GM21529 (cell line): Measurements from ENCODE around the gene MTR.

Source experiments
- ATAC-seq: cut with Tn5 transposase; IDR thresholded peaks from one replicate; pipeline ENCODE4 v1.9.1; 2021; ENCODE audit not compliant: unreplicated experiment

The MTR gene

DNA sequence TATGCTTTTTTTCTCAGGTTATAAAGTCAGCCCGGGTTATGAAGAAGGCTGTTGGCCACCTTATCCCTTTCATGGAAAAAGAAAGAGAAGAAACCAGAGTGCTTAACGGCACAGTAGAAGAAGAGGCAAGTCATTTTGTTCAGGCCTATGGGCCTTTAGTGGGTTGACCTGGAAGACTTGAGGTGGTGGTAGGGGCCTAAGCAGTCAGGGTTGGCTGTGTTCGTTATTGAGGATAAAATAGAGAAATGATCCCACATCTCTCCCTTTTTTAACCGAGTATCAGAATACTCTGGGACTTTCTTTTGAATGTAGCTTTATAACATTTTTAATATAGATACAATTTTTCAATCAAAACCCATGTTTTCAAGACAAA, 67.1 kb downstream of the MTR start:
- ATAC-seq: no peak

DNA sequence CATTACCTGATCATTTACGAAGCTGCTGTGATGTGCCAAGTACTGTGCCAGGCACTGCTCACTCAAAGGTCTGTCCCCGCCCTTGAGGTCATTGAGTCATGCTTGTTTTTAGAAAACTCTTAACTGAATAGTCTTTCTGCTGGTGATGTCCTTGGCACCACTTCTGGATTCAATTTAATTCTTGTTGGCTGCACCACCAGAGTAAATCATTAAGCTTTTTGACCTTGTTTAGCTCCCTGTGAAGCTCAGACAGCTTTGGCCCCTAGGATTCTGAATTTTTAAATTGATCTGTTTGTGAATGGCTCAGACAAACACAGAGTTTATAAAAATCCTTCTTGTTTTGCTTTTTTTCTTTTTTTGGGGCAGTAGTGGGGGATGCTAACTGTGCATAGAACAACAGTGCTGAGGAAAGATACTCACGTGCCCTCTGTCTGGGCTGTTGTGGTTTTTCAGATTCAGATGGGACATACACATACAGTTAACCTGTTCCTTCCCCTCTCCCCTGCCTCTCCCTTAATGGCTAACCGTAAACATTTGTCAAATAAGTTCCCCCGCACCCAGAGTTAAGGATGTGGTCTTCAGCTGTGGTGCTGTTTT, 67.6 kb downstream of the MTR start:
- no peak for ATAC-seq

DNA sequence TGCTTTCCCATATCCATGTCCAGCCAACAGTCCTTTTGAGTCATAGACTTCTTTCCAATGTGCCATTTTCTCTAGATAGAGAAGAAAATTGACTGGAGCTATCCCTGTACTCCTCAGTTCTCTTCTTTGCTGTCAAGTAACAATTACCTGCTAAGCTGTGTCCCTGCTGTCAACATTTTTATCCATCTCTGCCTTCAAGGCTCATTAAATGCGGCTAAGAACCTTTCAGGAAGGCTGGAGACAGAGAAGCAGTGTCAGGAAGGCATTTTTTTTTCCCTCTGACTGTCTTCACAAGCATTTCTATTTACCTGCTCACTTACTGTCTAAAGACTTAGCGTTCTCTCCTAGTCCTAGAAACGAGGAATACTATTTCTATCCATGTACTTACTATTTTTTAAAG, 69.1 kb downstream of the MTR start:
- no peak for ATAC-seq

DNA sequence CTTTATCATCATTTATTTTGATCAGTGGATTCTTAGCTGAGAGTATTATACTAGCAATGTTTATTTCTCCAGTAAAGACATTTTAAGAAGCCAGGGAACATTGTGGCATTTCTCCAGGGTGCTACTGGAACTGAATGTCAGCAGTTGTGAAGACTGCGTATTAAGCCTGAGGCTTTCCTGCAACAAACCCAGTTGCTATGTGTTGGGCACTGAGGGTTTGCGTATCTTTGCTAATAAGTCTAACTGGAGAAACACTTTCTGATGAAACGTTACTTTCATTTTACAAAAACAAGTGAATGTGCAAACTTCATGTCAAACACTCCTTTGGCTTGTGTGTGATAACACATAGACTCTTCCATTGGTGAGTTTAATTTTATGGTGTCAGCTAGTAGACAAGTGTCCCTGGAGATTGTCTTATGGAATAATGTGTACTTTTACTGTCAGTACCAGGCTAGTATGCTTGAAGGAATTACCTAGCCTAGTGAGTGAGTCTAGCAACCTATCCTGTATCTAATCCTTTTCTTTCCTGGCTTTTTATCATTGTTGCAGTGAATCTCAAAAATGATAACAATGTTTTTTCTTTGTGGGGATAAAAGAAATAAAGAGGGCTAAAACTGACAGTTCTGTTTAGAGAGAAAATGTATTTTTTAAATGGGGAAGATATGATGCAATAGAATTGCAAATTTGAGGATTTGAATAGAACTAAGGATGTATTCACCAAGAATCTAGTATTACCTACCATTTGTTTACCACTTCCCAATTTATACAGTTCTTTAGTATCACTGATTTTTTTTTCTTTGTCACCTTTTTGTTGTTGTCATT, 70.1 kb downstream of the MTR start:
- no peak for ATAC-seq

DNA sequence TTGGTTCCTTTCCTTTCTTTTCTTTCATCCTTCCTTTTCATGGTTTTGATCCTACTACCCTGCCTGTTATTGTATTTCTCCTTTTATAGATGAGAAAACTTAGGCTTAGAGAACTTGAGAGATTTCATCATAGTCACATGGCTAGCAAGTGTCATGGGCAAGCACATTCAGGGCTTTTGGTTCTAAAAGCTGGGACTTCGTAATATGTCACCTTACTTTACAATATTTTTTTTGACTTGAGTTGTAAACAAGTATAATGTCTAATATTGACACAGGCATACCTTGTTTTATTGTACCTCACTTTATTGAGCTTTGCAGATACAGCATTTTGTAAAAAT, 70.7 kb downstream of the MTR start:
- ATAC-seq: no peak

DNA sequence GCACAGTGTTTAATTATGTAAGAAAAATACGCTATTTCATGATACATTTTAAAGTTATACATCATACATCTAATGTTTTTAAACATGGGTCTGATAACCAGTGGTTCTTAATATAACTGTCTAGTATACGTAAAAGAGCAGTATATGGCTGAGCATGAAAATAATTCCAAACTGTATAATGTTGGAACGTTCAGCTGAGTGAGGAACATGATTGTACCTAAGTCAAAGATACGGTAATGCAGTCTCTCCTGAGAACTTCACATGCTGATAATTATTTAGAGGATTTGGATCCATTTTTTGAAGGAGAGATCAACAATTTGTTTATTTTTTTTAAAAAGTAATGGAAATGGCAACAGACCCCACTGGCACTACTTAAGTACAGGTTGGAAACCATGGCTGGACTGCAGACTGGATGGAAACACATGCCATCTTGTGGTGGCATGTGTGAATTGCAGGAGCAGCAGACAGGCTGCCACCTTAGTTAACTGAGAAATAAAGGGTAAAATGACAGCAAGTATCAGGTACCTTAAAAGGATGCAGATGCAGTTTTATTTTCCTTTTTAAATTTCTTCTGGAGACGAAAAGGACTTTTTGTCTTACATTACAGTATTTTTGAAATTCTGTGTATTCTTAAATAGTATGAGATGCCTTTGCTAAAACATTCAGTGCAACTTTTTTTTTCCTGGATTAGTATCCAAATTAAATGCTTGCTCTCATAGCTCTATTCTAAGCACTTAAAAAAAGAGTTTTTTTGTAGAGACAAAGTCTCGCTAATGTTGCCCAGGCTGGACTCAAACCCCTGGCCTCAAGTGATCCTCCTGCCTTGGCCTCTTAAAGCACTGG, 73.8 kb downstream of the MTR start:
- ATAC-seq: peak; percentile 89

DNA sequence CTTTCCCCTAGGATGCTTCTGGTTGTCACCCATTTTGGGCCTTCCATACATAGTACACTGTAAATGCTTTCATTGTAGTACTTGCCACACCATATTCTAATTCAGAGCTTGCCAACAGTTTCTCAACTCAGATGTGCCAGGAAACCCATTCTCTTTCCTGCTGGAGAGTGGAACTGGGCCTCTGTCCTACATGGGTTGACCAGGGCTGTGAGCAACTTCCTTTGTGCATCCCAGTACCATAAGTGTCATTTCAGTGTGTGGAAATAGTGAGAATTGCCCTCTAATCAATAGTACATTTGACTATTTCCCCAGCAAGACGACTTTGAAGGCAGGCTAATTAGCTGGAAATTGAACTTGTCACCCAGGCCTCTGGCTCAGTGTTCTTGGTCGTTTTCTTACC, 74.8 kb downstream of the MTR start:
- ATAC-seq: no peak

DNA sequence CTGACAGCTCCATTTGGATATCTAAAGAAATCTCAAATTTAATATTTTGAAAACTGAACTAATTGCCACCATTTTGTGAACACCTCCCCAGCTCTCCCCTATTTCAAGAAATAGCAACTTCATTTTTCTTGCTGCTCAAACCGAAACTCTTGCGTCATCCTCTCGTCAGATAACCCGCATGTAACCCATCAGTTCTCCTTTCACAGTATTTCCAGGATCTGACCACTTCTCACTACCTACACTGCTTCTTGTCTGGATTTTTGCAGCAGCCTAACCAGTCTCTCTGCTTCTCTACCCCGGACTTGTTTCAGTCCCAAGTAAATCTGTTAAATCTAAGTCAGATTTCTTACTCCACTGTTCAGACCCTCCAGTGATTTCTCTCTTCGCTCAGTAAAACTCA, 75.6 kb downstream of the MTR start:
- ATAC-seq: no peak

DNA sequence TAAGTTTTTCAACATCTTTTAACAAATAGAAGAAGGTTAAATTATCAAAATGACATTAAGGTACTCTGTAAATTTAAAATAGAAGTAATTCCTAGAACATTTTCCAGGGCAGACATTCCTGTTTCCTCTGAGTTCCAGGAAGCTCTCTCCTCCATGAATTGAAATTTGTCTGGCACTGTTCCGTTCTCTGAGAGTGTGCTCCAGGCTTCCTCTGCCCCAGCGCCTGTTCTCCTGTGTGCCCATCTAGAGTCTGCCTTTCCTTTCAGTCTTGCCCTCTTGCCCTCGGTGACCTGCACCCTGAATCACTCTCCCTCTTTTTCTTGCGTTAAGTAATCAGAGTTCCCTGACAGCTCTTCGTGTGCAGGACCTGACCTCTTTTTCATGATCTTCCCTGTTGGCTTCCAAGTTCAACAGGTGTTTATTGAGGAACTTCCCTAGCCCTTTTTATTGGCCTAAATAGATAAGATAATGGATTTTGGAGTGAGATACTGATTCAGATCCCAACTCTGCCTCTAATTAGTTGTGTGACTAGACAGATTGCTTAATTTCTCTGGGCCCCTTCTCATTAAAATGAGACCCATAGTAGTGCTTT, 77.1 kb downstream of the MTR start:
- ATAC-seq: no peak

DNA sequence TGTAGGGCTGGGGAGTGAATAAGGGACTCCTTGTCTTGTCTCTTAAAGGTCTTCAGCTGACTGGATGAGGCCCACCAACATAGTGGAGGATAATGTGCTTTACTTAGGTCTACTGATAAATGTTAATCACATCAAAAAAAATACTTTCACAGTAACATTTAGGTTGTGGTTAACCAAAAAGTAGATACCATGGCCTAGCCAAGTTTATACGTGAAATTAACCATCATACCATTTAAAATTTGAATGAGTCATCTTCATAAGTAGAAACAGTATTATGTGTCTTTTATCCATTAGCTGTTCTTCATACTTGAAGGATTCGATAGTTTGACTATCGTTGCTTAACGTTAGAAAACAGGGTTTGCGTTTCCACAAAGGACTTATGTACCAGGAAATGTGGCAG, 80.9 kb downstream of the MTR start:
- no peak for ATAC-seq

DNA sequence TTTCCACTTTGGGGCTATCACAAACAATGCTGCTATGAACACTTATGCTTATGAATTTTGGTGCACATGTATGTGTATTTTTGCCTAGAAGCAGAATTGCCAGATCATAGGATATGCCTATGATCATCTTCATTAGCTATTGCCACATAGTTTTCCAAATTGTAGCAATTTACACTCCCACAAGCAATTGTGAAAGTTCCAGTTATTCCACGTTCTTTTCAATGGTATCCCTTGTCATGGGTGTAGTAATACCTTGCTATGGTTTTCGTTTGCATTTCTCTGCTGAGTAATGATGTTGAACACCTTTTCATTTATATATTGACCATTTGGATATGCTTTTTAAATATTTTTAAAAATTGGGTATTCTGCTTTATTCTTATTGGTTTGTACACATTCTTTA, 82.6 kb downstream of the MTR start:
- no peak for ATAC-seq

DNA sequence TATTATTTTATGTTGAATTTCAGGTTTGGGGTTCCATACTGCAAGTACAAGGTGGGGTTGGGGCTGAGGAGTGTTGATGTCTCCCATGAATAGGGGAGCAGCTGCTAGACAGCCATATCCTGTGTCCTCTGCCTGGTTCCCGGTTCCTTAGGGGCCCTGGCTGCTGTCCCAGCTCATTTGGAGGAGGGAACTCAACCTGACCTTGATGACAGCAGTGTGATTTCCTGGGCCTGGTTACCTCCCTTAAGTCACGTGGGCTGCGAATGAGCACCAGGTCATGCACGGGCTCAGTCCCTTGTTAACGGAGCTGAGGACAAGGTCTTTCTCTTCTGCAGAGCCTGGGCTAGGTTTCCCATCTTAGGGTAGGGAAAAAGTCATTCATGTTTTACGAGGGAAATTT, 85.1 kb downstream of the MTR start:
- no peak for ATAC-seq

DNA sequence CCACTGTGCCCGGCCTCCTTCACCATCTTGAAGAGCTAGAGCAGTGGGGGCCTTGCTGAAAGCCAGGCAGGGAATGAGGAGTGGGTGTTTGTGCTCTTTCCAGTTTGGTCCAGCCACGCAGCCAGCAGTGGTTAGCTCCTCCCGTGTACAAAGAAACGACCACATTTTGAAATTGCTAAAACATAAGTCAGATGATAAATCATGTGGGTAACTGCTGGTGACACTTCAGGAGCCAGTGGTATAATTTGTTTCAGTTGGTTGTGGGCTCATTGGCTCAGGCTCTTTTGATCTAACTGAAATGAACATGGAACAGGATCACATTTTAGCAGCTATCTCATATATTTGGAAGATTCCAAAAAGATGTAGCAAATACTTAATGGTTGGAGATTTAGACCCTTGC, 87.6 kb downstream of the MTR start:
- ATAC-seq: no peak

DNA sequence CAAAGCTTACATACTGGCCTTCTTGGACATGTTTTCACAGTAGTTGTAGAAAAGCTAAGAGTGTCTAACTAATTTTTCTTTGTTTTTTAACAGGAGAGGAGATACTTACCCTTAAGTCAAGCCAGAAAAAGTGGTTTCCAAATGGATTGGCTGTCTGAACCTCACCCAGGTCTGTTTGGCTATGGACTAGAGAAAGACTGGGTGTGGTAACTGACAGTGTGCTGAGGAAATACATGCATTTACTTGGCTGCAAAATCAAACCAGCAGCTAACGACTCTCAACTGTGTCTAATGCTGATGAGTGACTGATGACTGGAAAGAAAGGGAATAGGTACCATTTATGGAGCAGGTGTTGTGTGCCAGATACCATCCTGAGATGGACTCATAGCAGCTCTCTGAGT, 91.1 kb downstream of the MTR start:
- no peak for ATAC-seq

DNA sequence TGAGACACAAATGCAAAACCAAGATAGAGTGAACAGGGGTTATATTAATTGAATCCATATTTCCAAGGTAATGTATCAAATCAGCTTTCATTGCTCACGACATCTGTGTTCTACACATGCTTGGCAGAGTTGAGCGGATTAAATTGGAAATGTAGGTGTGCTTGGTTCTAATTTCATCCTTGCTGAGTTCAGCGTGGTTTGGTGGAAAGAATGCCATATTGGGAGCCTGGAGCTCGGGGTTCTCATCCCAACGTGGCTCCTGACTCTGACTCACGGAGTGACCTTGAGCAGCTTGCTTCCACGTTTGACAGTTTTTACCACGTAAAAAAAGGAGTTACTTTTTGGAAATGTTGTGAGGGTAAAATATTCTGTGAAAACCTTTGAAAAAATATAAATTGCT, 92.0 kb downstream of the MTR start:
- no peak for ATAC-seq

DNA sequence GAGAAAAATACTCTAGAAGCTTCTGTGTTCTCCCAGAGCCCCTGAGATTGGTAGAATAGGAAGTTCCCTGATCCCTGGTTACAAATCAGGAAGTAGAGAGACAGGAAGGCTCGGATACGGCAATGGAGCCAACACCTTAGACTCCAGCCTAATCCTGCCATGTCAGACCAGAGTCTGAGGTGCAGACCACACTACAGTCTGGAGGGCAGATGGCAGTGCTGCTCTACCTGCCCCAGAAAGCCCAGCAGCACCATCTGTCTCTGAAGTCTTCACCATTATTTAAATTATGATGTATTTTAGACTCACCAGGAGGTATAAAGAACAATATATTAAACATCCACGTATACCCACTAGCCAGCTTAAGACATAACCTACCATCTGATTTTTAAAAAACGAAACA, 93.0 kb downstream of the MTR start:
- ATAC-seq: no peak

DNA sequence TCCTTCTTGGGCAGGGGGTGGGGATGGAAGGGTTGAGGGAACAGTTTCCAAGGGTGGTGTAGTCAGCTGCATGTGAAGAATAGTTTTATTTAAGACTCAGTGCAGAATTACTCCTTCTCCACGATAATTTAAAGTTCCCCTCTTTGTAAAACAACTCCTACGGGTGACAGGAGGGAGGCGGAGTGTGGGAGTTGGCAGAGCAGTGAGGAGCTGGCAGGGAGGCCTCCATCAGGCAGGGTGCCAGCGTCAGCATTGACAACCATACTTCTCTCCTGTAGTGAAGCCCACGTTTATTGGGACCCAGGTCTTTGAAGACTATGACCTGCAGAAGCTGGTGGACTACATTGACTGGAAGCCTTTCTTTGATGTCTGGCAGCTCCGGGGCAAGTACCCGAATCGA, 93.8 kb downstream of the MTR start:
- ATAC-seq: no peak

DNA sequence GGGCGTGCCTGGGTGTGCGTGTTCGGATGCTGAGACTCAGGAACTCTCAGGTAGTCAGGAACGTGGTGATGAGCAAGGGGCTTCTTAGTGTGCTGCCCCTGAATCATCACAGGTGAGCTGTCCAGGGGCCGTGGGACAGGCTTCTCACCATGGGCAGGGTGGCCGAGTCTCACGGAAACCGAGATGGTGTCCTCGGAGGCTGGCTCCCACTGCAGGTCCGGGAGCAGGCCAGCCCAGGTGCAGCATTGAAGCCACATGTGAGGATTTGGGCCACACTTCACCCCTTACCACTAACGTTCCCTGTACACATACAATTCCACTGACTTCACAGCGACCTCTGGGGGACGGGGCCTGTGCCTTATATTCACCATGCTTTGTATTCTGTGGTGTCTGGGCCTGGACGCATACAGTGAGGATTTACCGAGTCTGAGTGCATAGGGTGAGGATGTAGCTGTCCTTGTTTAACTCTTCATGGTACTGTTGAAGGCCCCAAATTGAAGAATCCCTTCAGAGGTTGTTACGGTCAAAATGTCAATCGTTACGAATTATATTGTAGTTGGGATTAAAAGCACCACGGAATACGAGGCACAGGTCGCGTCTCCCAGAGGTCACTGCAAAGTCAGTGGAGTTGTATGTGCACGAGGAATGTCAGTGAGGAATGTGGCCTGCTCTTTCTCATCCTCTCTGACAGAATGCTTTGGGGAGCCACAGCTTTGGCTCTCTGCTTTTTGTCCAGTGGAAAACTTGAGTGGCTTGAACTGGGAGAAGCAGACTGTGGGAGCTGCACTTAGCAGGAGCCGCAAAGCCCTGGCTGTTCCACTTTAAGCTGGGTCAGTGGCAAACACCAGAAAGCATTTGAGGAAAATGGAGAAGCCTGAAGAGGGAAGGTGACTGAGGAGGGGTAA, 95.3 kb downstream of the MTR start:
- ATAC-seq: no peak

DNA sequence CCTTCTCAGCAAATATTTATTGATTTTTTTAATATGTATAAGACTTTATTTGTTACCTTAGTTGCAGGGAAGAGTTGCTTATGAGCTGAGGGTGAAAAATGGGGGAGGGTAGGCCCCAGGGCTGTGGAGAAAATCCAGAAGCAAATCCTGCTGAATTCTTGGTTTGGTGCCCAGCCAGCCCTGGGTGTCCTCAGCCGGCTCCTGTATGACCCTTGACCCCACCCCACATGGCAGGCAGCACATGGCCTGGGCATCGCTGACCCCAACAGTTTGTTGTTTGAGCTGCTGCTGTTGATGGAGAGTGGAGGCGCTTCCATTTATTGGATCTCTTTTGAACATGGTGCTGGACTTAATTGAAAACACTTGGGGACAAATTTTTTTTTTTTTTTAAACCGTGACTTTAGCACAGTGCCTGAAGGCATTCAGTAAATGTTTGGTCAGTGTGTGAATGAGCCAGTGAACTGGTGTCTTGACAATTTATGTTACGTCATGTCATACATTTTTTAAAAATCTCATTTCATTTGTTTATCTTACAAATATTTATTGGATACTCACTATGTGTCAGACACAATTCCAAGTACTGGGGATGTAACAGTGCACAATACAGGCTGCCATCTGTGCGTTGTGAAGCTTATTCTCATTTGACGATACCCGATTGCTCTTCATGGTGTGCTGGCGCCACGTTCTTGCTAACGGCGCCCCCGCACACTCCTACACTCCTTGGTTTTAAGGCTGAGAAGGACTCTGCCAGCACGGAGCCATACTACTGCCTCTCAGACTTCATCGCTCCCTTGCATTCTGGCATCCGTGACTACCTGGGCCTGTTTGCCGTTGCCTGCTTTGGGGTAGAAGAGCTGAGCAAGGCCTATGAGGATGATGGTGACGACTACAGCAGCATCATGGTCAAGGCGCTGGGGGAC, 98.8 kb downstream of the MTR start:
- no peak for ATAC-seq
